Subcutaneous adipose tissue (tissue), 4 donors: Measurements from ENCODE around the gene MB21D2. TPM values are rescaled to one million over a fixed set of nuclear protein-coding genes. Genes with fewer than 3 reads are reported as not detected.

Experiments
- CTCF ChIP-seq: fragments of 450-650 bp; IDR thresholded peaks from one replicate; pipeline ENCODE4 v1.5.1; 2016; ENCODE audit warnings: low read depth, mild to moderate bottlenecking, control low read depth, antibody characterized with exemption, moderate library complexity
- total RNA-seq, 4 donors: library from RNA; depleted of rRNA; stranded (reverse); fragments of >200 nt; gene quantifications; one replicate each; pipeline ENCODE4 v1.1.0, GENCODE V29; 2016

MB21D2 gene
- total RNA-seq, 4 donors from 2014 or later, result 2.8 to 5.4 (median 4.5) TPM

GRCh38 chr3:192861972-192862371 is 55.7 kb downstream of the MB21D2 start:
- no peak for TF ChIP-seq CTCF

DNA sequence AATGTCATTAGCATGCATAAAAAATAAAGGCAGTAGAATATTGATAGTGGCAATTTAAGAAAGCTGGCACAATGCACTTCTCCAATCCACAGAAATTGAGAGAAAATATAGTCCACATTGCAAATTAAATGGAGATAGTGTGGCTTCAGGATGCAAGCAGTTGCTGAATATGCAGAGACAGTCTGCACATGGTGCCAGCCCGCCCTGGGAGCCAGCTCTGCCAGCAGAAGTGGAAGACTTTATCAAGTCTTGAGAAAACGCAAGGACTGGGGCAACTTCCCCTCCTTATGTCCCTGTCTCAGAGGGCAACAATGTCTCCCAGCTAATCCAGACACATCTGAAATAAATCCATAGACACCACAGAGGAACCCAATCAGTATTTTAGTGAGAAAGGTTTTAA is 57.2 kb downstream of the MB21D2 start:
- no peak for TF ChIP-seq CTCF

DNA sequence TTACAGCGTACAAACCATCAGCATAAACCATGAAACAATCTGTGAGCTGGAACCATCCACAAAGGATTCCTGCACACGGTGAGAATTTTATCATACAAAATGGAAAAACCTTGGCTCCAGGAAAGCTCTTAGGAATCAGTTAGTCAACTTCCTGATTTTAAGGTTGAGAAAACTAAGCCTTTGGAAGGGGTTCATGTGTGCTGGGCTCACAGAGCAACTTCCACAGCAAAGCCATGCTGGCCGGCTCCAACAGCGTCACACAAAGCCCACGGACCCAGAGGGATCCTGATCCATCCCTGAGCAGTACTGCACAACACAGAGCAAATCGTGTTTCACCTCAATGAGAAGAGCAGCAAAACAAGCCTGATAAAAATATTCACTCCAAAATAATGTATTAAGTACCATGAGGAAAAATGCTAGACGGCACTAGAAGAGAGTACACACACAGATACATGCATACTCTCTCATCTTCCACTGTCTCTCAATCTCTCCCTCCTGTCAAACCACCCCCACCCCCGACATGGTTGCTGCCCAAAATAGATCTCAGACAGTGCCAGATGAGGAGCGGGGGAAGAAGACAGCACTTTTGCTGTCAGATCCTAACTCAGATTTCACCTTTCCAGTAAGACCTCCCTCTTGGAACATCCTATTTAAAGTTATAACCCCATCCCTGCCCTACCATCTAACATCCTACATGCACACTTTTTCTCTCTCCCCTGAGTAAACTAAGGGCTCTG is 58.6 kb downstream of the MB21D2 start:
- TF ChIP-seq CTCF, result no peak

DNA sequence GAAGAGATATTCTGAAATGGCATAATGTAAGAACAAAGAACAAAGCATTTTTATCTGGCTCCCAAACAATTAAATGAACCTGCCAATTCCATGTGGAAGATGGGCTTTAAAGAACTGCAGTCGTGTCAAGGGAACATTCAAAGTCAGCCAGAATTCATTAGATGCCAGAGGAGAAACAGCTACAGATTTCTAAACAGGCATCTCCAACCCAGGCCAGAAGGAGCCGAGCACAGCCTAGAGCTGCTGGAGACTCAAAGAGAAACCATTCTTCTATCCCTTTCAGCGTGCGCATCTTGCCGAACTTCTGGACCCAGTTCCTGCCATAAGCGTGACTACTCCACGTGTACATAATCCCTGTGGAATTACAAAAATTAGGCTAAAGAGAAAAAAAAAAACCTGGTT is 60.4 kb downstream of the MB21D2 start:
- no peak for TF ChIP-seq CTCF

- TF ChIP-seq CTCF, result no peak
Measured at GRCh38 chr3:192855434-192855833, 62.2 kb downstream of the MB21D2 start.

DNA sequence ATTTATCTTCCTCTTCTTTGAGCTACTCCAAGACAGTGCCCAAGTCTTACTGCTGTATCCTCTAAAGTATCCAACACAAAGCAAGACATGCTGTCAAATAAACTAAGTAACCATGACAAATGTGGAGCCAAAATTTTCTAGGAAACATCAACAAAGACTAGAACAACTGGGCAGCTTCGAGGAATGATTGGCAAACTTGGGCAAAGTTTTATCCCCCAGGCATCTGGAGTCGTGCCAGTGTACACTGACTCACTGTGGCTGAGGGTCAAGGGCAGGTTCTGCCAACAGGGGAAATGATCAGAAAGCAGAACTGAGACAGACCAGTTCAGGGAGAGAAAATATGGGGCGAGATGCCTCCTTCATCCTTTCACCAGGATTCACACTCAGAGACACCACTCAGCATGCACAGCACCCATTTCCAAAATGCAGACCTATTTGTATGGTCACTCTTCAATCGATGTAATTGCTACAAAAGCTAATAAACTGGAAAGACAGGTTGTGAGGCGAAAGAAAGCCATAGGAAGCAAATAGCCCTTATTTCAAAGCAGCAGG is 65.8 kb downstream of the MB21D2 start:
- no peak for TF ChIP-seq CTCF

DNA sequence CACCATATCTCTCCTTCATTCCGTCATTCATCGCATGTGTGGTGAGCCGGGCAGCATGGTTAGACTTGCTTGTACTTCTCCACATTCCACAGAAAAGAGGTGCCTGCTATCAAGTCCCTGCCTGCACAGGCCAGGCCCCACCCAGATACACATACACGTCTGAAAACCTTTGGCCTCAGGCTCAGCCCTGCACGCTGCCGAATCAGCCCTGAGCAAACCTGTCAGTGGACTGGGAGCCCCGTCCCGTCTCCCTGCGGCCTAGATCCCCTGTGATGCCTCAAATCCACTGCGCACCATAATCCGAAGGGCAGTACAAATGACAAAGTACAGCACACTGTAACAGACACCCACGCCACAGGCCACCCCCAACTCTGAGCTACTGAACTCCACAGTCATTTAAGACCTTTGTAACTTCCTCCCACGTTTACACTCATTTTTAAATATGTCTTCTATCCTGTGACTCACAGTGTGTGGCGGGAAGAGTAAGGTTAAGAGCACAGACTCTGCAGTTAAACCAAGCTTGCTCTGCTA is 67.1 kb downstream of the MB21D2 start:
- no peak for TF ChIP-seq CTCF
